HG02588 (cell line): Measurements from ENCODE around the gene TMEM37.

ENCODE experiments used
- ATAC-seq: cut with Tn5 transposase; IDR thresholded peaks from one replicate; pipeline ENCODE4 v1.9.1; 2021; ENCODE audit warnings: mild to moderate bottlenecking, moderate library complexity; ENCODE audit not compliant: unreplicated experiment

TMEM37 gene

DNA sequence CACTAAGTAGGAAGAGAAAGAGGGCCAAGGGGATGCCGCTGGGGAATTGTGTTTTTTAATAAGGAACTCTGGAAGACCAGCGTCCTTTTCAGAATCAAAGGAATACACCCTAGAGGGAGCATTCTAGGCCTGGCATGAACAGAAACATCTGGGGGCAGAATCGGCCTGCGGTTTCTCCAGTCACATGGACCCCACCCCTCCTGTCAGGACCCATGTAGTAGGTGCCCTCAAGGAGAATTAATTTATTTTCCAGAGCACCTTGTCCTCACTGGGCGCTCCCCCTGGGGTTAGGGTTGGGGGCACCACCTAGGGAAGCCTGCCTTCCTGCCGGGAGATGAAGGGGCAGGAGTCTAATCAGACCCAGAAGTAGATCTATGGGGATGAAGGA is 44.2 kb downstream of the TMEM37 start:
- no peak for ATAC-seq

DNA sequence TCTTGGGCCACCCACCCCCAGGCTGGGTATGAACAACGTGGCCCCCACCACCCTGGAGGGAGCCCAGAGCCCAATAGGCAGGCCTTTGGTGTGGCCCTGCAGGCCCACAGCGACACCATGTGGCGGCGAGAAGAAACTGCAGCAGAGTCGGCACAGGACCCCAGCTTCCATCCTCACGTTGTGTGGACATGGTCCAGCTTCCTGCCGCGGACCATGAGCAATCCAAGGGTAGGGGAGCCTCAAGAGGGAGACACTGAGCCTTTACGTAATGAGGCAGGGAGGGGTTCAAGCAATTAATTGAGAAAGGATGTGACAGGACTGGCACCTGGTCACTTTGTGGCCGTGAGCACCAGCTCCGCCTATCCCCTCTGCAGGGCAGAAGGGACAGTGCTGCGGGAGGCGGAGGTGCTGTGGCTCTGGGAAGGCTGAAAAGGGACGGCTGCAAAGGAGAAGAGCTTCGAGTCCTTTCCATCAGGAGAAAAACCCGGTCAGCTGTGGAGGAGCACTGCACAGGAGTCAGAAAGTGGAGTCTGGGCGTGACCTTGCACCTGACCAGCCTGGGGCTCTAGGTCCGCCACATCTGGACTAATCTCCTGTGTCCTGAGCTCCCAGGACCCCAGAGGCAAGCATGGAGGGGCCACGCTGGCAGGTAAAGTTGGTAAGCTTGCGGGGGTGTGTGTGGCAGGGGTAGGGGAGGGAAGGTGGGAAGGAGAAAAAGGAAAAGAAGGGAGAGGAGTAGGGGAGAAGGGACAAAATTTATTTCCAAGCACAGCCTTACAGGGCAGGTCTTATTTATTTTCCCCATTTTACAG is 44.9 kb downstream of the TMEM37 start:
- ATAC-seq = no peak

DNA sequence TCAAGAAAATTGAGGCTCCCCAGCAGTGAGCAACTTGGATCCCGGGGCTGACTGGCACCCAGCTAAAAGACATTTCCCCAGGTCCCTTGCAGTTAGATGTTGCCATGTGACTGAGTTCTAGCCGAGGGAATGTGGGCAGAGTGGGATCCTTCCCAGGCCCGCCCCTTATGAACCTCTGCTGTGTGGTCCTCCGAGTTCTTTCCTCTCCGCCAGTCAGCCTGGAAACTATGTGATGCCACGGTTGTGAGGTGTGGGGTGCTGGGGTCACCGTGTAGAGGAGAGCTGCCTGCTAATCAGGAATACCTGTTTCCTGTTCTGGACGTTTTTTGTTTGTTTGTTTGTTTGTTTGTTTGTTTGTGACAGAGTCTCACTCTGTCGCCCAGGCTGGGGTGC is 45.5 kb downstream of the TMEM37 start:
- ATAC-seq = no peak

GRCh38 chr2:119478188-119478977 is 46.7 kb downstream of the TMEM37 start:
- no peak for ATAC-seq

DNA sequence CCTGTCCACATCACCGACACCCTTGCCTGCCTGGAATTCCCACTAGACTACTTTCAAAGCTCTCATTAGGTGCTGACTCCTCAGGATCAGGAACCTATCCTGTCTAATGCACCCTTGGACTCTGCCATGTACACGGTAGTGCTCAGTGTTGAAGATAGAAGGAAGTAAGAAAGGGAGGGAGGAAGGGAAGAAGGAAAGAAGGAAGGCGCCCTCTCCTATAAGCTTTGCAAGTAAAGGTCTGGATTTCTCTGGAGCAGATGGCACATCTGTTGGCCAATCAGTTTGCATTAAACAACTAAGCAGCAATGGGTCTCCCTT is 47.3 kb downstream of the TMEM37 start:
- no peak for ATAC-seq

DNA sequence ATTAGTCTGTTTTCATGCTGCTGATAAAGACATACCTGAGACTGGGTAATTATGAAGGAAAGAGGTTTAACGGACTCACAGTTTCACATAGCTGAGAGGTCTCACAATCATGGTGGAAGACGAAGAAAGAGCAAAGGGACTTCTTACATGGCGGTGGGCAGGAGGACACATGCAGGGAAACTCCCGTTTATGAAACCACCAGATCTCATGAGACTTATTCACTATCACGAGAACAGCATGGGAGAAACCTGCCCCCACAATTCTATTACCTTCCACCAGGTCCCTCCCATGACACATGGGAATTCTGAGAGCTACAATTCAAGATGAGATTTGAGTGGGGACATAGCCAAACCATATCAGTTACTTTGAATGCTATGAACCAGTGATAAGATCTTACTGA is 48.5 kb downstream of the TMEM37 start:
- ATAC-seq = no peak

DNA sequence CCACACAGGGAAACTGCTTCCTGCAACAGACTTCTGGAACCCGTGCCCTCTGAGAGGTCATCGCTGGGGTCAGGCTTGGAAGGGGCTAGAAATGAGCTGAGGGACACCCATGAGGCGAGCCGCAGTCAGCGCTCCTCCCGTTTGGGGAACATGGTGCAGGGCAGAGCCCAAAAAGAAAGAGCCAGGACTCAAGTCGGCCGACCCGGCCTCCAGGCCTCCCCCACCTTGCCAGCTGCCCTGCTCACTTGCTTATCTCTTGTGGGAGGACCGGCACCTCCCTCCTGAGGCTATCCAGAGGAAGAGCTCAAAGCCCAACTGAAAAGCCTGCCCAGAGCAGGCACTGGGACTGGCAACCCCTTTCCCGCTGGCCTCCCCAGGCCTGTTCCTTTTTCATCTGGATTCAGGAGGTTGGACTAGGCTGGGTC is 49.1 kb downstream of the TMEM37 start:
- no peak for ATAC-seq

- no peak for ATAC-seq
These were observed 50.1 kb downstream of the TMEM37 start for GRCh38 chr2:119481501-119482455.

DNA sequence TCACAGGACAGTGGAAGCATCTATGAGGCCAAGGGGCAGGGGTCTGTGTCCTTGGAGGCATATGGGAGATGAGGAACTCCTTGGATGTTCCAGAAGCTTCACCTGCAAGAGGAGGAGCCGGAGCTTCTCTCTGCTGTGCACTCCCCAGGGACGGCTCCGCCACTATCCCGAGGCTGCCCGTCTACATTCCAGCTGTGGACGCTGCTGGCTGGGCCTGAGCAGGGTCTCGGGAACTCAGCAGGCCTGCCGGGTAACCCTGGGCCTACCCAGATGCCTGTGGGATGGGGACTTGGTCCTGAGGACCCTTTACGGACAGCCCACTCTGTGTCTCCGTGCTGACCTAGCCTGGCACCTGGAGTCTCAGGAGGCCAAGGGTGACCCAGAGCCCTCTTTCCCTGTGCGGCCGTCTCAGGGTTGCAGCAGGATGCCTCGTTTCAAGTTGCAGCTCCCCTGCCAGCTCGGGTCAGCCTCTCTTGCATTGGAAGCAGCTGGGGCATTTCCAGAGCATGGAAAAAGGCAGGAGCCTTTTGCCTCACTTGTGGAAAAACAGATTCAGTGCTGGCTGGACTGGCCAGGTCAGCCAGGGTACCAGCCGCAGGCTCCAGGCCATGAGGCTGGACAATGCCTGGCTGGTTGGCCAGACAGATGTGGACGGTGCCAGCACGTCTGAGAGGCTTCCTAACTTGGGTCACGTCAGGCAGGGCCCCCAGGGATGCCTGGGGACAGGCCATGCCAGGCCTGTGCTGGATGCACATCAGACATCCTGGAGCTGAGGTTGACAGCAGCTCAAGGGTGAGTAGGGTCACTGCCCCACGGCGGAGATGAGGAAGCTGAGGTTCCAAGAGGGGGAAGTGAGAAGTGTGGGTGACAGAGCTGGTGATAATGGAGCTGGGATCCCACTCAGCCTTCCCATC is 51.1 kb downstream of the TMEM37 start:
- no peak for ATAC-seq

- ATAC-seq = no peak
These were observed 51.7 kb downstream of the TMEM37 start for GRCh38 chr2:119483395-119483753.

- ATAC-seq = no peak
These were observed 52.5 kb downstream of the TMEM37 start for GRCh38 chr2:119483896-119484718.

GRCh38 chr2:119484834-119485233 is 53.2 kb downstream of the TMEM37 start:
- no peak for ATAC-seq

DNA sequence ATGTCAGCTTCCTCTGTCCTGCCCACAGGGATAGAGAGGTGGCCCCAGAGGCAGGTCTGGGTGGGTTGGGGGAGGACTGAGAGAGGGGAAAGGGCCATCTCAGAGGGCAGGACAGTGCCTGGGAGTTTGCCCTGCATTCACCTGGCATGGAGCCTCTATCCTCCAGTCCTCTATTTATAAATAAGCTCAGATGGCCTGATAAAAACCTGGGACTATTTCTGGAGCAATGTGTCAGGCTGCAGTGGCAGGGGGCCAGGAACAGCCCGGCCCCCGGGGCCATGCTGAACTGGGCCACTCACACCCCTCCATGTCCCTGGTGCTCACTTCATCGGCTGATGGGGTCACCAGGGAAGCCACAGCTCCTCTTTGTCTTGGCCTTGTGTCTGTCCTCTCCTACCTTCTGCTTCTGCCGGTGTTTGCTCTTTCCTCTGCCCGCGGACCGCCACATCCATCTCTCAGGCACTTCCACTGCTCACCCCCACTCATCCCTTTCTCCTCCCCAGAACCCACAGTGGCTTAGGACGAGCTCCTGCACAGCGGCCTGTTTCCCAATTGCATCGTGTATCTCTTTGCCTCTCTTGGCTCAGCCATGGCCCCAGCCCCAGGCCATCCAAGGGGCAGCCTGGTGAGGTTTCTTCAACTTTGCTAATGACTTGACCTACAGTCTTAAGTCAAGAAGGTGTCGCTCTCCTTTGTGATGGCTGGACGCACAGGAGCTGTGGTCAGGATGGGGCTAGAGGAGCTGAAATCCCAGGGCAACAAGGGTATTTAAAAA is 53.9 kb downstream of the TMEM37 start:
- ATAC-seq = no peak

DNA sequence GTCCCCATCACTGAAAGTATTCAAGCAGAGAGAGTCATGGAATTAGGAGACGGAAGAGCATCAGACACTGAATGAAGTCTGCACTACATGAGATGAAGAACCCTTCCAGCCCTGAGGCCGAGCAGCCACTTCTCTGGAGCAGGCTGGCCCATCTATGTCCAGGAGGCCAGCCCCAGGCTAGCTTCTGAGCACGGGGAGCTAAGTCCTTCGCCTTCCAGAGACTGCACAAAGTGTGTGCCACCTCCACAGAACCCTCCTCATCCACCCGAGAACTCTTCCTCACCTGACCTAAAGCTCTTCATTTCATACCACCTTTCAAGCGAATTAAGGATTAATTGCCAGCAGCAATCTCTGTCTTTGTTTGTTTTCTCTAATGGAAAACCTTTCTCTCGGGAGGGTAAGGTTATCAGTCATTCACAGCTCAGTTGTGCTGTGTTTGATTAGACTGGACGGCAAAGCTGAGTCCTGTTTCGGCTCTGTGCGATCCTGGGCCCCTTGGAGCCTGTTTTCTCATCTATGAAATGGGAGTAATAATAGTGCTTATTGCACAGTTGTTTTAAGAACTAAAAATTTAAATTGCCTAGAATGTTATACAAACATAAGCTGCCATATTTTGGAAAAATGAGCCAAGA is 54.7 kb downstream of the TMEM37 start:
- no peak for ATAC-seq

- ATAC-seq = no peak
These were observed 55.2 kb downstream of the TMEM37 start for GRCh38 chr2:119486886-119487285.

- peak; percentile 84 for ATAC-seq
These were observed 56.0 kb downstream of the TMEM37 start for GRCh38 chr2:119487434-119488244.
